GM10847 (cell line): ENCODE data around the gene OTX1.

Experiments used
- POLR2A ChIP-seq: IDR thresholded peaks from 2 replicates; pipeline ENCODE4 v1.6.1; 2011; ENCODE audit not compliant: insufficient read length; ENCODE audit errors: extremely low read depth

The OTX1 gene

GRCh38 chr2:63050334-63051041 is at the start of gene OTX1:
OTX1 (plus strand) TSS chr2:63050830; CDS start chr2:63052991, 2,161 bp downstream.
- no peak for TF ChIP-seq POLR2A

- no peak for TF ChIP-seq POLR2A
Measured at GRCh38 chr2:63001576-63001975, 49.1 kb upstream of the OTX1 start.

GRCh38 chr2:63003351-63003750 is 47.3 kb upstream of the OTX1 start:
- TF ChIP-seq POLR2A: no peak

- TF ChIP-seq POLR2A: no peak
Measured at GRCh38 chr2:63007813-63008458, 42.7 kb upstream of the OTX1 start.

- no peak for TF ChIP-seq POLR2A
Measured at GRCh38 chr2:63008838-63009237, 41.8 kb upstream of the OTX1 start.

DNA sequence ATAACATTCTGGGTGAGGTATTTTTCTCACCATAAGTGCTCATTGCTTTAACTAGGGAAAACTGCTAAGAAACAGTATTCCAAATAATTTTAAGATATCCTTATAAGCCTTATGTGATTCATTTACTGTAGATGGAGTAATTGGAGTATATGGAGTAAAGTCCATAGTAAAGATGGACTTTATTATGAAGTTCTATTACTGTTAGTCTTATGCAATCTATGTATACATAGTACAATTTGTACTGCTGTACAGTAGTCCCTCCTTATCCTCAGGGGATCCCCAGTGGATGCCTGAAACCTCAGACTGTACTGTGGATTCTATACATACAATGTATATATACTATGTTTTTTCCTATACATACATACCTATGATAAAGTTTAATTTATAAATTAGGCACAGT is 41.1 kb upstream of the OTX1 start:
- TF ChIP-seq POLR2A: no peak

GRCh38 chr2:63012541-63012940 is 38.1 kb upstream of the OTX1 start:
- TF ChIP-seq POLR2A: no peak

GRCh38 chr2:63013438-63013837 is 37.2 kb upstream of the OTX1 start:
- TF ChIP-seq POLR2A: no peak

DNA sequence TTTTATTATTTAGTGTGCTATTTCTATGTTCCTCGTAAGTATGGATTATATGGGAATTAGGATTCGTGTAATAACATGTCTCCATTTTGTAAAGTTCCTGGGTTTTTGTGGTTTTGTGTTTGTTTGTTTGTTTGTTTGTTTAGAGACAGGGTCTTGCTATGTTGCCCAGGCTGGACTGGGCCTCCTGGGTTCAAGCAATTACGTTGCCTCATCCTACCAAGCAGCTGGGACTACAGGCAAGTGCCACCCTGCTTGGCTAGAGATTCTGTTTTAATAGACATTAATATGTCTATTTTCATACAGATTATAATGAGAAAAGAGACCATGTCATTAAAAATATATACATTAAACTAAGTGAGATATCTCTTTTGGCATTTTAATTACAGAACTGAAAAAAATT is 35.2 kb upstream of the OTX1 start:
- no peak for TF ChIP-seq POLR2A

- TF ChIP-seq POLR2A: no peak
Measured at GRCh38 chr2:63018439-63018838, 32.2 kb upstream of the OTX1 start.

DNA sequence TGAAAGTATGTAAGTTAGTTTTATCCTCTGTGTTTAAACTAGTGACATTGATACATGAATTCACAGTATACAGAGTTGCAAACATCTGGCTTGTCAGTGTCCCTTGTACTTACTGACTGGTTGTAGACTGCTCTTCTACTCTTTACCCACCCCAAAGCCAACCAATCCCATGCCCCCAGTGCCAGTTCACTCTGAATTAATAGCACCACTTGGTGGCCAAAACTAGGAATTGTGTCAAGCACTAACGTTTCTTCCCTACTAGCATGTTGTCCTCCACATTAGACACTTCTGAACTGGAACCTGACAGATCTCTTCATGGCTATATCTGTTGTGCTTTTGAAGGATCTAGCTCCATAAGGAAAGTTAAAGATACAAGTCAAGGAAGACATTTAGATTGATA is 27.2 kb upstream of the OTX1 start:
- no peak for TF ChIP-seq POLR2A

DNA sequence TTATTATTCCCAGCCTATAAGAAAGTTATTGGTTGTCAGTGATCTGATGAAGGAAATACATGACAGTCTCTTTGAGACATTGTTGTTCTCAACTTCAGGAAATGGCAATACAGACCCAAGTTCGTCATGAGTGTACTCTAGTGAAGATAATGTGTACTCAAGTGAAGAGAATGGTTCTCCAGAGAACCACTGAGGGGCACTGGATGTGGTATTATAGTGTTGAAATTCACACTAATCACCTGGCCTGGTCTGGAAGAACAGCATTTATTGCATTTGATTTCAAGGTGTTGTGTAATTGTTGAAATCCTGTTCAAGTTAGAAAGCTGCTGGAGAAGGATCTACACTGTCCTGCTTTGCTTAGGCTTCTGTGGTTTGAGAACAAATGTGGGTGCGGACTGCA is 23.4 kb upstream of the OTX1 start:
- no peak for TF ChIP-seq POLR2A

- no peak for TF ChIP-seq POLR2A
Measured at GRCh38 chr2:63029058-63029457, 21.6 kb upstream of the OTX1 start.

- no peak for TF ChIP-seq POLR2A
Measured at GRCh38 chr2:63034526-63034925, 16.1 kb upstream of the OTX1 start.

GRCh38 chr2:63035169-63035568 is 15.5 kb upstream of the OTX1 start:
- no peak for TF ChIP-seq POLR2A

GRCh38 chr2:63035660-63036059 is 15.0 kb upstream of the OTX1 start:
- no peak for TF ChIP-seq POLR2A

DNA sequence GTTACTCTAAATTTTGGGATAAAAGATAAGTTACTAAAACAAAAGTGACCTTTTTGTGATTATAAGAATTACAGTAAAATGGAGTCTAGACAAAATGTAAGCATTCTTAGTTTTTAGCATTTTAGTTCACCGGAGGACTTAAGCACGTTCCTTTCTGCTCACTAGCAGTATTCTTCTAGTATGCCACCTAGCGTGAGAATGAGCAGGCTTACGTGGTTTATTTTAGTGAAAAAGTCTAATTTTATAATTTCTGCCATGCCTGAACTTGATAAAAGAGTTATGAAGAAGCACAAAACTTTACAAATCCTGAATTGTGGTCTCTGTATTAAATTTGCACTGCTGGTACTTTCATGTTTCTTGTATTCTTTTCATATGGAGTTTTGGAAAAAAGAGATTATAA is 12.6 kb upstream of the OTX1 start:
- TF ChIP-seq POLR2A: no peak
